Fibroblast of villous mesenchyme (primary cell): ENCODE measurements around the gene TPSB2. TPM values are rescaled to one million over a fixed set of nuclear protein-coding genes. Genes with fewer than 3 reads are reported as not detected.

ENCODE experiments used
- total RNA-seq: library from RNA; depleted of rRNA; stranded (reverse); fragments of >200 nt; gene quantifications from 2 replicates; pipeline ENCODE4 v1.2.3, GENCODE V29; 2012

Gene TPSB2
- total RNA-seq, 1 donor: not detected

Other genes with a start within 250 kb of the TPSB2 start
- under 0.01 TPM in 1 of 2 replicates, not detected in the other for gene SOX8, start 248.4 kb downstream of the TPSB2 start, total RNA-seq
- not detected in 2 replicates for gene SSTR5, start 157.4 kb downstream of the TPSB2 start, total RNA-seq
- not detected in 2 replicates for gene C1QTNF8, start 133.9 kb downstream of the TPSB2 start, total RNA-seq
- 11.7 and 12.2 TPM in 2 replicates for gene CACNA1H, start 77.1 kb downstream of the TPSB2 start, total RNA-seq
- gene TPSG1, start 4.9 kb downstream of the TPSB2 start, total RNA-seq: not detected in 2 replicates
- not detected in 2 replicates for gene TPSAB1, start 10.5 kb upstream of the TPSB2 start, total RNA-seq
- not detected in 2 replicates for gene TPSD1, start 25.9 kb upstream of the TPSB2 start, total RNA-seq
- gene UBE2I, start 79.5 kb upstream of the TPSB2 start, total RNA-seq: 44.9 and 46.4 TPM in 2 replicates
- gene BAIAP3, start 103.5 kb upstream of the TPSB2 start, total RNA-seq: under 0.01 and 0.32 TPM in 2 replicates
- 42.7 and 55.7 TPM in 2 replicates for gene TSR3, start 121.7 kb upstream of the TPSB2 start, total RNA-seq
- 25.1 and 26.3 TPM in 2 replicates for gene GNPTG, start 121.7 kb upstream of the TPSB2 start, total RNA-seq
- gene UNKL, start 184.5 kb upstream of the TPSB2 start, total RNA-seq: 7.1 and 7.8 TPM in 2 replicates
- 11.7 and 13.9 TPM in 2 replicates for gene UQCC4, start 190.6 kb upstream of the TPSB2 start, total RNA-seq
- not detected in 2 replicates for gene PERCC1, start 200.9 kb upstream of the TPSB2 start, total RNA-seq
- under 0.01 TPM in 2 replicates for gene CCDC154, start 214.4 kb upstream of the TPSB2 start, total RNA-seq
- gene CLCN7, start 244.8 kb upstream of the TPSB2 start, total RNA-seq: 85.1 and 159 TPM in 2 replicates